Peyer's patch (tissue), 4 donors: ENCODE data around the gene SYTL5. TPM values are rescaled to one million over a fixed set of nuclear protein-coding genes. Genes with fewer than 3 reads are reported as not detected.

Experiments
- DNase-seq, 3 donors: peaks; one replicate each; pipeline ENCODE4 v3.0.0-alpha.2; 2017 to 2019
- H3K27ac ChIP-seq, 4 donors: fragments of 200-600 bp; sonication (generic); one replicate each; pipeline ENCODE4 v1.5.1; 2016 to 2019
- H3K27me3 ChIP-seq, 2 donors: fragments of 200-600 bp; sonication (generic); one replicate each; pipeline ENCODE4 v1.5.1; 2019
- H3K36me3 ChIP-seq, 3 donors: fragments of 200-600 bp; sonication (generic); one replicate each; pipeline ENCODE4 v1.5.1; 2016 to 2019
- H3K4me1 ChIP-seq, 4 donors: fragments of 200-600 bp; sonication (generic); one replicate each; pipeline ENCODE4 v1.5.1; 2016 to 2019
- H3K4me3 ChIP-seq, 4 donors: fragments of 200-600 bp; sonication (generic); 1 replicate in 3 of 4; 2 replicates in 1 of 4; pipeline ENCODE4 v1.5.1; 2016 to 2019; ENCODE audit warnings: mild to moderate bottlenecking in 1 of 4
- H3K9me3 ChIP-seq, 4 donors: fragments of 200-600 bp; sonication (generic); one replicate each; pipeline ENCODE4 v1.5.1; 2016 to 2019; ENCODE audit warnings: mild to moderate bottlenecking in 1 of 4
- CTCF ChIP-seq, 6 experiments: fragments of 450-650 bp in 4 of 6; fragments of 200-600 bp in 2 of 6; sonication (generic) in 1 of 6; IDR thresholded peaks; one replicate each; pipeline ENCODE4 v1.5.1; 2017 to 2019; ENCODE audit warnings: antibody characterized with exemption in 6 of 6, mild to moderate bottlenecking in 3 of 6, moderate library complexity in 1 of 6
- POLR2A ChIP-seq, 2 donors: fragments of 450-650 bp; IDR thresholded peaks; one replicate each; pipeline ENCODE4 v1.5.1; 2017; ENCODE audit warnings: antibody characterized with exemption in 2 of 2, mild to moderate bottlenecking in 2 of 2, moderate library complexity in 2 of 2
- total RNA-seq, 4 donors: library from RNA; depleted of rRNA; stranded (reverse); fragments of >200 nt; gene quantifications; one replicate each; pipeline ENCODE4 v1.1.0, GENCODE V29; 2016

Gene SYTL5
- total RNA-seq, 4 donors from 2014 or later: 1.7 to 7.5 (median 3.6) TPM

- DNase-seq: no peak
- Histone ChIP-seq H3K4me3 (no peak overlapping the region), H3K4me1 (no peaks in the 10 kb centered on the region), H3K27me3 (no peaks in the 10 kb centered on the region), H3K36me3 (no peaks in the 10 kb centered on the region), H3K9me3 (no peaks in the 10 kb centered on the region), H3K27ac (no peak overlapping the region)
- no peak for TF ChIP-seq CTCF (IDR thresholded peaks at IDR 0.05)
- TF ChIP-seq POLR2A (IDR thresholded peaks at IDR 0.05): no peak
Measured at GRCh38 chrX:38156838-38157237, 150.5 kb downstream of the SYTL5 start.

GRCh38 chrX:38163193-38163592 lies 156.8 kb downstream of the SYTL5 start:
- no peaks in the 10 kb centered on the region for H3K36me3 ChIP-seq
- H3K4me3 ChIP-seq: no peak overlapping the region
- H3K27ac ChIP-seq: no peak overlapping the region
- no peaks in the 10 kb centered on the region for H3K9me3 ChIP-seq
- H3K27me3 ChIP-seq: no peaks in the 10 kb centered on the region
- no peak for DNase-seq
- no peak for TF ChIP-seq POLR2A (IDR thresholded peaks at IDR 0.05)
- no peak for TF ChIP-seq CTCF (IDR thresholded peaks at IDR 0.05)
- H3K4me1 ChIP-seq: no peaks in the 10 kb centered on the region

- no peak overlapping the region for H3K27ac ChIP-seq
- TF ChIP-seq CTCF (IDR thresholded peaks at IDR 0.05) (no peak), POLR2A (IDR thresholded peaks at IDR 0.05) (no peak)
Measured at GRCh38 chrX:38165023-38165422, 158.7 kb downstream of the SYTL5 start.

GRCh38 chrX:38166478-38167083 lies 160.2 kb downstream of the SYTL5 start:
- H3K36me3 ChIP-seq: no peaks in the 10 kb centered on the region
- DNase-seq: peak in 1 of 3 donors; percentile 17

More at GRCh38 chrX:38165023-38165422, 158.7 kb downstream of the SYTL5 start:
- H3K4me1 ChIP-seq: no peaks in the 10 kb centered on the region
- H3K4me3 ChIP-seq: no peak overlapping the region
- no peaks in the 10 kb centered on the region for H3K36me3 ChIP-seq
- no peak for DNase-seq
- H3K27me3 ChIP-seq: no peaks in the 10 kb centered on the region
- H3K9me3 ChIP-seq: no peaks in the 10 kb centered on the region

GRCh38 chrX:38170556-38170955 lies 164.2 kb downstream of the SYTL5 start:
- Histone ChIP-seq H3K4me1 (no peaks in the 10 kb centered on the region), H3K4me3 (no peak overlapping the region), H3K27me3 (no peaks in the 10 kb centered on the region), H3K27ac (no peak overlapping the region), H3K36me3 (no peaks in the 10 kb centered on the region), H3K9me3 (no peaks in the 10 kb centered on the region)
- TF ChIP-seq POLR2A (IDR thresholded peaks at IDR 0.05) (no peak), CTCF (IDR thresholded peaks at IDR 0.05) (no peak)
- no peak for DNase-seq

More at GRCh38 chrX:38166478-38167083, 160.2 kb downstream of the SYTL5 start:
- Histone ChIP-seq H3K27ac (no peak overlapping the region), H3K4me3 (no peak overlapping the region), H3K27me3 (no peaks in the 10 kb centered on the region), H3K9me3 (no peaks in the 10 kb centered on the region), H3K4me1 (no peaks in the 10 kb centered on the region)
- TF ChIP-seq CTCF (IDR thresholded peaks at IDR 0.05) (peak; percentile 55 to 63 (median 58)), POLR2A (IDR thresholded peaks at IDR 0.05) (no peak)
